ENCODE data around the gene GGCX.

- no peak for TF ChIP-seq CTCF (IDR thresholded peaks at IDR 0.05; ENCODE audit: low read depth, low read length, poor library complexity, severe bottlenecking)
- TF ChIP-seq EZH2phosphoT487 (IDR thresholded peaks at IDR 0.05; ENCODE audit: borderline replicate concordance, low read length) = no peak
Observed at GRCh38 chr2:85549826-85550225, 11.5 kb downstream of the GGCX start.

All from DOHH2 (cell line).